Islet of Langerhans (tissue), 1 donor: Measurements from ENCODE around the gene RGS12.
"Not testable (repeated sequence)": the region's sequence is repeated elsewhere in the genome, so short reads cannot be mapped to it uniquely, and the experiment has no call there.

Experiments used
- FAIRE-seq: peaks from one replicate; lab custom pipeline; 2011; peaks lifted over from hg19 to GRCh38; lab: Jason Lieb, UNC

The RGS12 gene

GRCh38 chr4:3297066-3297859 is 4.4 kb downstream of the RGS12 start:
- no peak for FAIRE-seq

DNA sequence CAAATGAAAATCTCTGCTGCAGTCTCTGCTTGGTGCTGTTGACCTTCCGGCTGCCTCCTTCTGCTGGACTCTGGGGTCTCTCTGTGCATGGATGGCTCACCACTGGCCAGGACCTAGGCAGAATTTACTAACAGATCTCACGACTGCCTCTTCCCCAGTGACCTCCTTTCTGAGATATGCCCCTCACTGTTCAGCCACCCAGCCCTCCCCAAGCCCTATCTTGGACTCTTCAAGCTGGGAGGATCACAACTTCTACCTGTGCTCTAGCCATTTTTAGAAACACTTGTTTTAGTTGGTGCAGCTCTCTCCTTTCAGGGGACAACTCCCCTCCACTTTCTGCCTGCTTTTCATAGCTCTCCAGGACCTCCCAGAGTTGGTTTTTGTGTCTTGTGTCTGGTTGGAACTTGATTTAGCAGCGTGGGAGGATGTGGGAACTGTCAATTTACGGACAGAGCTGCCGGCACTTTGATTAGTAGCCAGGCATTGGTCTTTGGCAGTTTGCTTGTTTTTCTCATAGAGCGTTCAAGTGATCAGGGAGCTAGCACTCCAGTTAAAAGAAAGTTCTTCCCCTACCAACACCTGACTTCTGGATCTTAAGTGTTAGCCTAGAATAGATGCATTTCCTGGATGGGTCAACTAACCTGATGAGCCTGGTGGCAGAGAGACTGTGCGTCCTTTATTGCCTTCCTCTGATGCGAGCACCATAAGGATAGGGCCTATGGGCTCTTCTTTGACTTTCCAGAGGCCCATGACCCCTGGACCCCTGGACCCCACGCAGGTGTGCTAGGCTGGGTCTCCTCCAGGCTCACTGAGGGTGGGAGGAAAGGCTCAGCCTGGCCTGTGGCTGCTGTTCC is 6.5 kb downstream of the RGS12 start:
- FAIRE-seq, result no peak

GRCh38 chr4:3299976-3300671 is 7.3 kb downstream of the RGS12 start:
- FAIRE-seq, result no peak

GRCh38 chr4:3300882-3301281 is 8.1 kb downstream of the RGS12 start:
- FAIRE-seq, result not testable (repeated sequence)

DNA sequence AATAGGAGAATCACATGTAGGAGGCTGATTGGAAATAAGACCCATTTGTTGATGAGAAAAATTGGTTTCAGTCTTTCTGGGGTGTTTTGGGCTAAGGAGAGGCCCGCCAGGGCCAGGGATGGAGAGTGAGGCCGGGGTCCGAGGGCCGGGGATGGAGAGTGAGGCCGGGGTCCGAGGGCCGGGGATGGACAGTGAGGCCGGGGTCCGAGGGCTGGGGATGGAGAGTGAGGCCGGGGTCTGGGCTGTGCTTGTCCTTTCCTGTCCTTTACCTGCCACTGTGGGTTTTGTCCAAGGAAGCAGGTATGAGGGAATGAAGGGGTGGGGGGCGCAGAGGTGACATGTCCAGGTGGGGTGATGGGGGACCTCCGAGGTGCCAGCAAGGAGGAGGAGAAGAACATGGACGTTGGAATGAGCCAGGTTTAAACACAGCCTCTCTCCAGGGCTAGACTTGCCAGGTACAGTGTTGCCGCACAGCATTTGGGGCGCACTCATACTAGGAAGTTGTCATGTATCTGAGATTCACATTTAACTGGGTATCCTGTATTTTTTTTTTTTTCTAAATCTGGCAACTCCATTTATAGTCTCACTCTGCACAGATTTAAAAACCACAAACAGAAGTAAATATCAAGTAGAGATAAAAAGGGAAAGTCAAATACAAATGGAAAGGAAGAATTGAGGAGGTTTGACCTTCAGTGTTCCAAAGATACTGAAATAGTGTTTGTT is 8.8 kb downstream of the RGS12 start:
- no peak for FAIRE-seq

DNA sequence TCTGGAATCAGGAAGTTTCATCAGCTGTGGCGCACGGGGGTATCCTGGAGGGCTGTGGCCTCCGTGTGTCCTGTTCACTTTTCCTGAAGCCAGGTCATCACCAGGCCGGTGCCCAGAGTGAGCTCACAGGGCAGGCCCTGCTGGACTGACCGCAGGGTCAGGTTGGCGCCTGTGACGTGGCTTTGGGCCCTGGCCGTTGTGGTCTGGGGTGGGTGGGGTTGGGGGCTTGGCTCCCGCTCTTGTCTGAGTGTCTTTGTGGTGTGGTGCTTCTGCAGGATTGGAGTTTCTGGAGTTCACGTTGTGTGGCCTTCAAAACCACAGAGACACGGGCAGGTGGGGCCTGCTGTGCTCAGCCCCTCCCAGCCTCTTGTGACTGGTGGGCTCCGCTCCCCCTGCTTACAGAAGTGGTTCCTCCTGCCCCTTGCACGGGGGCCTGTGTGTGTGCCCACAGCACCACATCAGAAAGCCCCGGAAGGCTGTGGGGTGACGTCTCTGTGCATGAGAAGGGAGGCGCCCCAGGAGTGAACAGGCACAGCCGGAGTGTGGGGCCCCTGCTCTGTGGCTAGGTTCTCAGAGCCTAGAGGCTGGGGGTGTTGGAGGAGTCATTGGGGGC is 9.5 kb downstream of the RGS12 start:
- no peak for FAIRE-seq

- FAIRE-seq, result no peak
Measured at GRCh38 chr4:3302786-3303564, 10.2 kb downstream of the RGS12 start.

DNA sequence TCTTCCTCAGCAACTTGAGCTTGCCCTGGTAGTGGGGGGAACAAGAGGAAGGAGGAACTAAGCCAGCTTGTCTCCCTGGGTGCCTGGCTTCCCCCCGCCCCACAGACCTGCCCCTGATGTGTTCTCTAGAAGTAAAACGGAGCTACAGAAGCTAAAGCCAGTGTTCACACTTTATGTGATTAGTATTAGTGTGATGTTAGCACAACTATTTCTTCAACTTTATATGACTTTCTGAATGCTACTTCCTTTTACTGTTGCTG is 10.7 kb downstream of the RGS12 start:
- FAIRE-seq, result no peak

- no peak for FAIRE-seq
Measured at GRCh38 chr4:3303923-3304710, 11.3 kb downstream of the RGS12 start.

DNA sequence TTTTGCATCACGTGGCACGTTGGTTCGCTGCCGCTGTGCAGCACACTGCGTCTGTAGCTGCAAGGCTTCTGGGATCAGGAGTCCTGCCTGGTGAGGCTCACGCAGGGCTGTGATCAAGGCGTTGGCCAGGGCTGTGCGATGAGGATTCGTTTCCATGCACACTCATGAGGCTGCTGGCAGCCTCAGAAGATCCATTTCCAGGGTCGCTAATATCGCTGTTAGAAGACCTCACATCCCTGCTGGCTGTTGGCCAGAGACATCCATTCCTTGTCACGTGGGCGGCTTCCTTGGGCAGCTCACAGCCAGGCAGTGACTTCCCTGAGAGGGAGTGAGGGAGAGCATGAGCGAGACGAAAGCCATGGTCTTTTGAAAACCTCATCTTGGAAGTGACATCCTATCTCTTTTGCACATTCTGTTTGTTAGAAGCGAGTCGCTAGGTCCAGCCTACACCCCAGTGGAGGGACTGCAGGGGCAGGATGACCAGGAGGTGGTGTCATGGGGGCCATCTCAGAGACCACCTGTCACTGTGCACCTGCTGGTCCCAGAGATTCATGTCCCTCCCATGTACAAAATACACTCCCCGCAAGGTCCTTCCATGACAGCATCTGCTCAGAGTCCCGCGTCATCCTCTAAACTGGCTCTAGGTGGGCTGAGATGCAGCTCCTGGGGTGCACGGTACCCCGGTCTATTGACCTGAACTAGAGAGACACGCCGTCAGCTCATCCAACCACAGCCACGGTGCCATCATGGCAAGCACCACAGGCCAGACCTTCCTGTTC is 12.2 kb downstream of the RGS12 start:
- FAIRE-seq, result no peak

DNA sequence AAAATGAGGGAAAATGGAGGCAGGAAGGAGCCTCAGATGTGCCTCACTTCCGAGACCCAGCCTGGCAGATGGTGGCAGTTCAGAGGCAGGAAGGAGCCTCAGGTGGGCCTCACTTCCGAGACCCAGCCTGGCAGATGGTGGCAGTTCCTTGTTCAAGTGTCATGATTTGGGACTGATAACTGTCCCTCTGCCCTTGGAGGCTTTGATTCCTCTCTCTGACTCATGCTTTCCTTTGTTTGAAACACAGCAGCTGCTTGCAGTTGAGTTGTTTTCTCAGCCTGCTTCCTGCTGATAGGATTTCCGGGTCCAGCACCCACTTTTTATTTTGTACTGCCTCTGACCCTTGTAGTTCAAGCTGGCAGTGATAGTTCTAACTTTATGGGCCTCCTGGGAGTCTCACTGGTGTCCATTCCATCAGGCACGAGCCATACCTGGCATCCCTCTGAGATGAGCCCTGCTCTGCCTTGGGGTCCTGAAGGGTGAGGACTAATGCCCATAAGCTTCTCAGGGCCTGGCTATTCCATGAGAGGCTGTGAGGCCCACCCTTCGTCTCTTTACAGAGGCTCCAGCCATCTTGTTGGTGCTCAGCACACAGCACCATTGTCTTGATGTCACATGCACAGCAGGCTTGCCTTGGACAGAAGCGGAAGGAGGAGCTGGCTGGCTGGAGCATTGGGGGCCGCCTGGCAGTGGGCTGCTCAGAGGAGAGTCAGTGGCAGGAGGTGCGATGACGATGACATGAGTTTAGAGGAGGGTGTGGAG is 13.0 kb downstream of the RGS12 start:
- FAIRE-seq, result no peak

DNA sequence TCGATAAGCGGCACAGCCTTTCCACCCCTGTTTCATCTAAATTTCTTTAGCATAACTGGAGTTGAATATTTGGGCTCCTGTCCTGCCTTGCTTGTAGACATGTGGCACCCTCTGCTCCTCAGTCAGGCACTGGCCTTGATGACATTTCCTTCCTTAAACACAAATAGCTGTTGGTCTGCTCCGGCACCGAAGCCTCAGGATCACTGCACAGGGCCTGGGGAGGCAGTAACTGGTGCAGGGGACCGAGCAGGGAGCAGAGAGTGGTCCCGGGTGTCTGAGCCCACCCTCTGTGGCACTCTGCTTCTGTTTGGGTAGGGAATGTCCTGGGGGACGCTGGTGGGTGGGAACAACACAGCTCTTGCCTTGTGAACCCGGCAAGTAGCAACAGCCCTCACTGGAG is 13.6 kb downstream of the RGS12 start:
- no peak for FAIRE-seq

- no peak for FAIRE-seq
Measured at GRCh38 chr4:3307060-3307459, 14.2 kb downstream of the RGS12 start.

GRCh38 chr4:3307486-3307885 is 14.7 kb downstream of the RGS12 start:
- FAIRE-seq, result no peak

- no peak for FAIRE-seq
Measured at GRCh38 chr4:3307891-3308575, 15.2 kb downstream of the RGS12 start.

GRCh38 chr4:3308691-3309090 is 15.9 kb downstream of the RGS12 start:
- FAIRE-seq, result no peak

DNA sequence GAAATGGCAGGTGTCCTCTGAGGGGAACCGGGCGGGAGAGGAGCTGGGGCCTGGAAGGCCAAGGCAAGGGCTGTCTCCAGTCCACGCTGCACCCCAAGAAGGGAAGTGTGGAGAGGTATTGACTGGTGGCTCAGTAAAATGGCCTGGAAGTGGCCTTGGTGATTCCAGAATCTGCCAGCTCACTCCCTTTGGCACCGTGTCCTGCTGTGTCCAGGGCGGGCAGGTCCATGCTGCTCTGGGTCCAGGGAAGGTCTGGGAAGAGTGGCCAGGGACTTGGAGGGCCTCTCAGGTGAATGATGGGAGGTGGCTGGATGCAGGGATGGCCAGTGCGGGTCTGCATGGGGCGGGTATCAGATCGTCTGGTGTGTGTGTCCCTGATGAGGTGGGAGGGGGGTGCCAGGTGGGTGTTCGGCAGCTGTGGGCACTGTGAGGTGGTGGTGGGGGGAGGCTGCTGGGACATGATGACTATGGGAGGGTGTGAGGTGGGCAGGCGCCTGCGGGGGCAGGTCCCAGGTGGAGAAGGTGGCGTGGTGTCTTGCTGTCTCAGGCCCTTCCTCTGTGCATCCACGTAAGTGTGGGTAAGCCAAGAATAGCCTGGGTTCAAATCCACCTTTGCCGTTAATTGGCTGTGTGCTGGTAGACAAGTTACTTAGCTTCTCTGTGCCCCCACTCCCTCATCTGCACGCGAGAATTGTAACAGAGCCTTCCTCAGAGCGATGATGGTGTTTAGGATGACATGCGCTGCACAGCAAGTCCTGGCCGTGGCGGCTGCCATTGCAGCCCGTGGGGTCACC is 17.7 kb downstream of the RGS12 start:
- FAIRE-seq, result no peak

- no peak for FAIRE-seq
Measured at GRCh38 chr4:3311095-3311372, 18.2 kb downstream of the RGS12 start.
